ENCODE data around the gene KRTAP4-7.
A peak's percentile ranks its signal among the peaks of the same experiment; 100 is the strongest.
"Not testable (repeated sequence)": the region's sequence is repeated elsewhere in the genome, so short reads cannot be mapped to it uniquely, and the experiment has no call there.

KRTAP4-7 gene

GRCh38 chr17:41116297-41116696 is 32.3 kb downstream of the KRTAP4-7 start:
- DNase-seq: no peak

GRCh38 chr17:41117846-41118386 is 34.0 kb downstream of the KRTAP4-7 start, which contains the start of gene KRTAP4-11:
Gene KRTAP4-11, minus strand, starts transcription at chr17:41118373. Its CDS starts 58 bp downstream, at chr17:41118315.
- DNase-seq: not testable (repeated sequence)

GRCh38 chr17:41118721-41119120 is 34.8 kb downstream of the KRTAP4-7 start:
- DNase-seq: no peak

GRCh38 chr17:41119696-41120690 is 36.0 kb downstream of the KRTAP4-7 start:
- DNase-seq: peak; percentile 23

- DNase-seq: no peak
These were observed 37.8 kb downstream of the KRTAP4-7 start for GRCh38 chr17:41121742-41122141.

- DNase-seq: not testable (repeated sequence)
These were observed 39.5 kb downstream of the KRTAP4-7 start for GRCh38 chr17:41123292-41123990.

- DNase-seq: not testable (repeated sequence)
These were observed 40.0 kb downstream of the KRTAP4-7 start, which contains the start of gene KRTAP4-12 for GRCh38 chr17:41123991-41124371. Gene KRTAP4-12, minus strand, starts transcription at chr17:41124182. Its CDS starts 60 bp downstream, at chr17:41124122.

GRCh38 chr17:41125064-41125463 is 41.1 kb downstream of the KRTAP4-7 start:
- DNase-seq: no peak

- DNase-seq: no peak
These were observed 42.5 kb downstream of the KRTAP4-7 start for GRCh38 chr17:41126412-41126811.

- DNase-seq: no peak
These were observed 43.4 kb downstream of the KRTAP4-7 start for GRCh38 chr17:41127371-41127770.

GRCh38 chr17:41131979-41132378 is 48.0 kb downstream of the KRTAP4-7 start:
- DNase-seq: no peak

GRCh38 chr17:41133880-41134735 is 50.2 kb downstream of the KRTAP4-7 start:
- no peak for DNase-seq

Data from CD4-positive, alpha-beta T cell treated with Interleukin-17A for 1 hour (primary cell).